ENCODE data around the gene CNTNAP2.

- no peak for TF ChIP-seq CTCF (IDR thresholded peaks at IDR 0.05)
- TF ChIP-seq POLR2AphosphoS5 (IDR thresholded peaks at IDR 0.05): no peak
- no peak for TF ChIP-seq EP300 (IDR thresholded peaks at IDR 0.05)
Observed at GRCh38 chr7:147937428-147937827, 1820.8 kb downstream of the CNTNAP2 start.
